GM10266 (cell line): ENCODE measurements around the gene DEF6.

Experiments used
- DNase-seq: peaks from one replicate; pipeline ENCODE4 v3.0.0; 2012; ENCODE audit errors: extremely low spot score
- TF ChIP-seq, protein P1 (sequence below): IDR thresholded peaks from 2 replicates; pipeline ENCODE4 v1.5.1; 2012; ENCODE audit warnings: mild to moderate bottlenecking, low read depth; ENCODE audit not compliant: control insufficient read depth, insufficient read depth; ENCODE audit errors: missing control alignments

DEF6 gene

DNA sequence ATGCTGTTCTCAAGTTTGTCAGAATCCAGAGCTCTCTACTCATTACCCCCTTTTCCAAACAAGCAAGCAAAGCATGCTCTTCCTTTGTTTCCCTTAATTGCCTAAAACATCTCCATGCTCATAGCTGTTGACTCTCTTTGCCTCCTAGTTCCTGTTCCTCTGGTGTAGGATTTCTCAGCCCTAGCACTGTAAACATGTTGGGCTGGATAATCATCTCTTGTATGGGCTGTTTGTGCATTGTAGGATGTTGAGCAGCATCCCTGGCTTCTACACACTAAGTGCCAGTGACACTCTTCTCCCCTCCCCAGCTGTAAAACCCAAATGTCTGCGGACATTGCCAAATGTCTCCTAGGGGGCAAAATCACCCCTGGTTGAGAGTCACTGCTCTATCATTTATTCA lies 58.8 kb downstream of the DEF6 start:
- TF ChIP-seq, protein P1, sequence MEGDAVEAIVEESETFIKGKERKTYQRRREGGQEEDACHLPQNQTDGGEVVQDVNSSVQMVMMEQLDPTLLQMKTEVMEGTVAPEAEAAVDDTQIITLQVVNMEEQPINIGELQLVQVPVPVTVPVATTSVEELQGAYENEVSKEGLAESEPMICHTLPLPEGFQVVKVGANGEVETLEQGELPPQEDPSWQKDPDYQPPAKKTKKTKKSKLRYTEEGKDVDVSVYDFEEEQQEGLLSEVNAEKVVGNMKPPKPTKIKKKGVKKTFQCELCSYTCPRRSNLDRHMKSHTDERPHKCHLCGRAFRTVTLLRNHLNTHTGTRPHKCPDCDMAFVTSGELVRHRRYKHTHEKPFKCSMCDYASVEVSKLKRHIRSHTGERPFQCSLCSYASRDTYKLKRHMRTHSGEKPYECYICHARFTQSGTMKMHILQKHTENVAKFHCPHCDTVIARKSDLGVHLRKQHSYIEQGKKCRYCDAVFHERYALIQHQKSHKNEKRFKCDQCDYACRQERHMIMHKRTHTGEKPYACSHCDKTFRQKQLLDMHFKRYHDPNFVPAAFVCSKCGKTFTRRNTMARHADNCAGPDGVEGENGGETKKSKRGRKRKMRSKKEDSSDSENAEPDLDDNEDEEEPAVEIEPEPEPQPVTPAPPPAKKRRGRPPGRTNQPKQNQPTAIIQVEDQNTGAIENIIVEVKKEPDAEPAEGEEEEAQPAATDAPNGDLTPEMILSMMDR = no peak
- no peak for DNase-seq

DNA sequence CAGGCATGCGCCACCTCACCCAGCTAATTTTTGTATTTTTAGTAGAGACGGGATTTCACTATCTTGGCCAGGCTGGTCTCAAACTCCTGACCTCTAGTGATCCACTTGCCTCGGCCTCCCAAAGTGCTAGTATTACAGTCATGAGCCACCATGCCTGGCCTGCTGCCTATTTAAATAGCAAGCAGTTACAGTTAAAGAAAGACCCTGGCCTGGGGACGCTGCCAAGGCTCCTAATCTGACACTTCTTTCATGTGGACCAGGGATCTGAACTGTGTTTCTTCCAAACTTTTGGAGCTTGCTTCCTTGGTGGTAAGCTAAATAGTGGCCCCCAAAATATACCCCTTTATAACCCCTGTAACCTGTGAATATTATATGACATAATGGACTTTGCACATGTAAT lies 60.1 kb downstream of the DEF6 start:
- TF ChIP-seq, protein P1 = no peak
- no peak for DNase-seq

DNA sequence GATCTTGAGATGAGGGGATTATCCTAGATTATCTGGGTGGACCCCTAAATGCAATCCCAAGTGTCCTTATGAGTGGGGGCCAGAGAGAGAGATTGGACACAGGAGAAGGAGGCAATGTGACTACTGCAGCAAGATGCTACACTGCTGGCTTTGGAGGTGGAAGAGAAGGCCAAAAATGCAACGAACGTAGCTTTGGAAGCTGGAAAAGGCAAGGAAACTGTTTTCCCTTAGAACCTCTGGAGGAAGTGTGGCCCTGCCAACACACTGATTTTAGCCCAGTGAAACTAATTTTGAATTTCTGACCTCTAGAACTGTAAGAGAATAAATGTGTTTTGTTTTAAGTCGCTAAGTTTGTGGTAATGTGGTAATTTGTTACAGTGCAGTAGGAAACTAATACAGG lies 60.5 kb downstream of the DEF6 start:
- TF ChIP-seq, protein P1 = no peak

DNA sequence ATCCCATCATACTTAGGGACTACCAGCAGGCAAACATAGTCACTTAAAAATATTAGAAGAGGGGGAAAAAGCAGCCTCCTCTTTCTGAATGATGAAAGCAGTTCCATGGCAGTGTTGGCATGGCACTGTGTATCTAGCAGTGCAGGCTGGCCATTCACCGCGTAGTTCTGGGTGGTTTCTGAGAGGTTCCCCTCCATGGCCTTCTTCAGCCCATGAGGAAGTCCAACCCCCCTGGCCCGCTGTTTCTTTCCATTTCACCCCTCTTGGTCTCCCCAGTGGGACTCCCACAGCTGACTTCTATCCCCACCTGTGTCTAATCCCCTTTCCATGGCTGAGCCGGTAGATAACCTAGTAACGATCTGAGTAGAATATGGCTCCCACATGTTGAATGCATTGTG lies 61.7 kb downstream of the DEF6 start:
- no peak for DNase-seq
- TF ChIP-seq, protein P1 = no peak

More for the DNA sequence above, 60.5 kb downstream of the DEF6 start:
- DNase-seq = no peak

DNA sequence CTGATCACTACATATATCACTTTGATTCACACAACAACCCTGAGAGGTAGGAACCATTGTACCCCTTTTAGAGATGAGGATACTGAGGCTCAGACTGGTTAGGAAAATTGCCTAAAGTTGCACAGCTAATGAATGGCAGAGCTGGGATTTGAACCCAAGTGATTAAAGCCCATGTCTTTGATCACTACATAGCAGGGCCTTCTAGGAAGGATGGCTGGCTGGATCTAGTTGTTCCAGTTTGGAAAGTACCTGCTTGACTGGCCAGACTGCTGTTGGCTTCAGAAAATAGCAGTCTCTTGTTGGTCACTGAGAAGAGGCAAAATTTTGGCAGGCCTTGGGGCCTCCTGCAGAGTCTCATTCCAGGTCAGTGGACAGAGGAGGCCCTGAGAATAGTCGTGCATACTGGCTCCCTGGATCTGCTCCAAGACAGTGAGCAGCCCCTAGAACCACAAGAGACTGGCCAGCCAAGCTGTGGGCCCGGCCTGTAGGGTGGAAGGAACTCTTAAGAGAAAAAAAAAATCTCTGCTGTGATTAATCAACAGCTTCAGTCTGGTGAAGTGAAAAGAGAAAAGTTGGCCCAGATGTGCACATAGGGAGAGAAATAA lies 62.2 kb downstream of the DEF6 start:
- DNase-seq = no peak
- TF ChIP-seq, protein P1 = no peak

DNA sequence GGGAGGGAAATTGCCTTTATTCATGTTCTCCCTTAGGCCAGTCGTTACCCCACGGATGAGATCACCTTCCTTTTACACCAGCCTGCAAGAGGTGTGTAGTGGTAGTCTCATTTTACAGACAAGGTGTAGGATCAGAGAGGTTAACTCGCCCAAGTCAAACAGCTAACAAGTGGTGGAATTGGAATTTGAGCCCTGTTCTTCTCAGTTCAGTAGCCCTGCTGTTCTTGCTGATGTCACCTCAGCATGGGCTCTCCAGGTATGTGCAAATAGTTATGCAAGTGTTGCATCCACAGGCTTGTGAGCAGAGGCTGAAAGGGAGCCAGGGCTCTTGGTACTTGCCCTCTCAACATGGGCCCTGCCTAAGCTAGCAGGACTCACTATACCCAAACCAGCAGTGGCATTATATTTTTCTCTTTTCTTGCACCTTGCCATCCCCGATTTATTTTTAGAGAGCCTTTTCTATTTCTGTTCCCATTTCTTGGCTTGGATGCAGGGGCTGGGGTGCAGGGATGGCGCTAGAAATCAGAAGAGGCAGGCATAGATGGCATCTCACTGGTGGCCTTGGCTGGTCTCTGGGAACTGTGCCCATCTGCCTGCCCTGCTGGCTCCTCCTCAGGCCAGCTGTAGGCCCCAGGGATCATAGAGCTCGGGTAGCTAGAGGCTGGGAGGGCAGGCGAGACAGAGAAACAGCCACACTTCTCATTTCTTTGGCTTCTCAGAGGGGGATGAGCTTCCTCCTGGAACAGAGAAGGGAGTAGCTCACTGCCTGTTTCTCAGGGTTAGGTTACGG lies 62.9 kb downstream of the DEF6 start:
- DNase-seq = no peak
- TF ChIP-seq, protein P1 = no peak

DNA sequence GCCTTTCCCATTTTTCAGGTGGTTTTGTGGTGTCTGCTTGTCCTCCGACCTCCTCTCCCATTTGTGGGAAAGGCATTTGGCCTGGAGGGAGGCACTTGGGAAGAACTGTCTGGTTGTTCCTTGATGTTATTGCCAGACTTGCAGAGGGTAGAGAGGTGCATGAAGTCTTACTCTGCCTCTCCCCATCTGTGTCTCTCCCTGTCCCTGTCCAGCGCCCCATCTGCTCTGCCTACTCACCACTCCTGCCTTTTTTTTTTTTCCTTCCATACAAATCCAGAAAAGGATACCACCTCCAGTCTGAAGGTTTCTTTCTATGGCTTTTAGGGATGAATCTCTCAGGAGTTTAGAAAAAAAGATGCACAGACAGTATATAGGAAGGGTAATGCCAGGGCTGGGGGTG lies 64.6 kb downstream of the DEF6 start:
- TF ChIP-seq, protein P1 = no peak
- DNase-seq = no peak
